Measurements from ENCODE around the gene NUDT16L1. TPM values are rescaled to one million over a fixed set of nuclear protein-coding genes. Genes with fewer than 3 reads are reported as not detected.
"Not testable (repeated sequence)": the region's sequence is repeated elsewhere in the genome, so short reads cannot be mapped to it uniquely, and the experiment has no call there.

NUDT16L1 gene
- polyA plus RNA-seq, 3 donors = 33.1 to 42.0 (median 38.4) TPM

DNA sequence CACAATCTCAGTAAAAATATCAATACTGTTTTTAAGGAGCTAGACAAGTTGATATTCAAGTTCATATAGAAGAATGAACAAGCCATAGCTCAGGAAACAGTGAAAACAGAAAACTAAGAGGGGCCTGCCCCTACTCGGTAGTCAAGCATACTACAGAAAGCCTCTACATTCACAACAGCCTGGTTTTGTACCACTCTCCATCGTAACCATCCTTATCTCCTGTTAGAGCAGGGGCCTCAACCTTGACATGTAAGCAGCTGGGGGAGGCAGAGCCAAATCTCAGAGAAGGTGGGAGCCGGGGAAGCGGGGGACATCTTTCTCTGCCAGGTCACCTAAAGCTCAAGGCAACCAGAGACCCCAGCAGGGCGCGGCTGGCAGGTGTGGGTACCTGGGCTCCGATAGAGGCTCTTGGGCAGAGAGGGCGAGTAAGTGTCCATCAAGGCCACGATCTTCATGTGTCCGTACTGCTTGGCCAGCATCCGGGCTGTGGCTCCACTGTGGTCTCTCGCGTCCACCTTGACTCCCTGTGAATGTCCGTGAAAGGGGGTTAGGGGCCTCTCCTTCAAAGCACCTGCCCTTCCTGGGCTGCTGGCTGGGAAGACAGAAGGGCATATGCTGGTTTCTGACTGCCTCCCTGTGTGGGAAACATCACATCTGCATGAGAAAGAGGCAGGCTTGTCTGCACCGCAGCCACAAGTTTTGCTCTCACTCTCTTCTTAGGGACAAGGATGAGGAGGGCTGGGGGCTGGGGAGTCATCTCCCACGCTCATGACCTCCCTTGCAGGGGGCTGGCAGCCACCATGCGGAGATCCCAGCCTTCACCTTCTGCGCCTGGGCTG lies 20.5 kb downstream of the NUDT16L1 start:
- DNase-seq (ENCODE audit: low read depth in 3 of 3, low spot score in 2 of 3) = no peak

DNA sequence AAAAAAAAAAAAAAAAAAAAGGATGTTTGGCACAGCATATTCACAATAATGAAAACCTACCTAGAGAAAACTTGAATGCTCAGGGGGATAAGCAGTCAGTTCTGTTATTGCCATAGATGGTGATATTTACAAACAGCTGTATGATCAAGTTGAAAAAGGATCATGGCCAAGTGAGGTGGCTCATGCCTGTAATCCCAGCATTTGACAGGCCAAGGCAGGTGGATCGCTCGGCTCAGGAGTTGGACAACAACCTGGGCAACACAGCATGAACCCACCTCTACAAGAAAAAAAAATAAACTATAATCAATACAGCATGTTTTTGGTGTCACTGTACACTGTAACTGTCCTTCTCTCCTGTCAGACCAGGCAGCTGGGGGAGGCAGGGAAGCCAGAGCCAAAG lies 21.6 kb downstream of the NUDT16L1 start:
- DNase-seq (ENCODE audit: low read depth in 3 of 3, low spot score in 2 of 3) = no peak

DNA sequence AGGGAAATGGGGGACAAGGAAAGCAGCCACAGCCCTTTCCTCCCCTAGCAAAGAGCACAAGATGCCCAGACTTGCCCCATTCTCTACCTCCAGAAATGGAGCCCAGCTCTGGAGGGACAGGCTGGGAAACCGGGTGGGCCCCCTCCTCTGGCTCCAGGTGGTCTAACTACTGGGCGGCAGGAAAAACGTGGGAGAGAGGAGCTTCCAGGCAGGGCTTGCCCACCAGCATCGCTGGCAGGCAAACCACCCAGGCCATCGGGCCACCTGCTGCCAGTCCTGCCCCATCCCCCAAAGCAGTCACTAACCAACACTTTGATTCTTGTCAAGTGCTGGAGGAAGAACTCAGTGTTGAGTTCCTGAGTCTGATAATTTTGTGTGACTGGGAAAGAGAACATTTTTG lies 25.1 kb downstream of the NUDT16L1 start:
- DNase-seq (ENCODE audit: low read depth in 3 of 3, low spot score in 2 of 3) = no peak

- no peak for DNase-seq (ENCODE audit: low read depth in 3 of 3, low spot score in 2 of 3)
Observed at GRCh38 chr16:4723071-4723767, 29.9 kb downstream of the NUDT16L1 start.

DNA sequence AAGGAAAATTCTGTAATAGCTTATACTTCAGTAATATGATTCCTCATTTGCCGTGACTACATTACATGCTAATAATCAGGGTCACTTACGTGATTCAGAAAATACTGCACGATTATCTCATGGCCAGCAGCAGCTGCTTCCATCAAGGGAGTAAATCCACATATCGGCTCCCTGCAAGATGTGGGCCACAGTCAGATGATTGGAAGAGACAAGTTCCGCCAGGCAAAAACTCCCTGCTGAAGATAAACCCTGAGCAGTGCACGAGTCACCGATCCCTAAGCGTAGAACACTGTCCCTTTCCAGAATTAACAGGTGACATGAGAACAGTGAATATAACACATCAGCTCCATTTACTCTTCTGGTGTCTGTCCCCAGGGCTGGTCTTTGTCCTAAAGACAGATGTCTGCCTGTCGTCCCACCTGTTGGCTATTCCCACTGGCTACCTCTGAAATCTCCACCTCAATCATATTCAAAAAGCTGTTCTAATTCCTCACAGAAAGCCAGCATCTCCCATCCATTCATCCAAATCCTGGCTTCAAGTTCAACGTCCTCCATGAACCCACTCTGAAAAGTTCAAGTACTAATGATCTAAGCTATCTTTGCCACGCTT lies 31.4 kb downstream of the NUDT16L1 start:
- no peak for DNase-seq (ENCODE audit: low read depth in 3 of 3, low spot score in 2 of 3)

GRCh38 chr16:4726616-4727015 lies 33.3 kb downstream of the NUDT16L1 start:
- no peak for DNase-seq (ENCODE audit: low read depth in 3 of 3, low spot score in 2 of 3)

DNA sequence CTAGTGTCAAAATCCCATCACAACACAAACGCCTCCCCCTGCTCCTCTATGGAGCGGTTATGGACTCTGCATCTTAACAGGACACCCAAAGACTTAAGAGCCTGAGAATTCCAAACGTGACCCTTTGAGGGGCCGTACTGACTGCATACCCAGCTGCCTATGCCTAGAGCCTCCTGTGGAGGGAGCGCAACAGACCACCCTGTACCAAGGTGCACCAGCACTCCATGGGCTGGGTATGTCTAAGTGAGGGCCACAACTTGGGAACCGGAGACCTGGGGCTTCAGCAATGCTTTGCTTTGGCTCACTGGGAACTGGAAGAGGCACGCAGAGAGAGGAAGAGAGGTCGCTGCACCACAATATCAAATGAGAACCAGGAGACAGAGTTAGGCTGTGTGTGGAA lies 35.3 kb downstream of the NUDT16L1 start:
- no peak for DNase-seq (ENCODE audit: low read depth in 3 of 3, low spot score in 2 of 3)

DNA sequence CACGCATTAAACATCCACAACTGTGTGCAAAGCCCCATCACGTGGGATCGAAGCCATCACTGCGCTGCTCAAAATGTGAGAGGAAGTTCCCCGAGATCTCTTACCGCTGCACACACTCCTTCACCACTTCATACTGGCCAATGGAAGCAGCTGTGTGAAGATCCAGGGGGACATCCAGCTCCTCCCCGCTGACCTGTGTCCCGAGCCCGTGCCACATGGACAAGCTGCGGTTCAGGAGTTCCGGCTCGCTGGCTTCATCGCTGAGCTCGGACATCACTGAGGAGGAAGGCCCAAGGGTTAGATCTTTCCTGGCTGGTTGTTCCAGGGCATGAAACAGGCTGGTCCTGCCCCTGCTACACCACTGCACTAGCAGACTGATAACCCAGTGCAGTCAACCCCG lies 36.5 kb downstream of the NUDT16L1 start:
- DNase-seq (ENCODE audit: low read depth in 3 of 3, low spot score in 2 of 3) = no peak

DNA sequence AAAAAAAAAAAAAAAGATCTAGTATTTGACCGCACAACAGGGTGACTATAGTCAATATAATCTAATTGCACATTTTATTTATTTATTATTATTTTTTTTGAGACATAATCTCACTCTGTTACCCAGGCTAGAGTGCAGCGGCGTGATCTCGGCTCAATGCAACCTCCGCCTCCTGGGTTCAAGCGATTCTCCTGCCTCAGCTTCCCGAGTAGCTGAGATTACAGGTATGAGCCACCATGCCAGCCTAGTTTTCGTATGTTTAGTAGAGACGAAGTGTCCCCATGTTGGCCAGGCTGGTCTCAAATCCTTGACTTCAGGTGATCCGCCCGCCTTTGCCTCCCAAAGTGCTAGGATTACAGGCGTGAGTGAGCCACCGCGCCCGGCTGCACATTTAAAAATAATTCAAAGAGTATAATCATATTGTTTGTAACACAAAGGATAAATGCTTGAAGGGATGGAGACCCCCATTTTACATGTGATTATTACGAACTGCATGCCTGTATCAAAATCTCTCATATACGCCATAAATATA lies 39.9 kb downstream of the NUDT16L1 start:
- DNase-seq (ENCODE audit: low read depth in 3 of 3, low spot score in 2 of 3) = no peak

DNA sequence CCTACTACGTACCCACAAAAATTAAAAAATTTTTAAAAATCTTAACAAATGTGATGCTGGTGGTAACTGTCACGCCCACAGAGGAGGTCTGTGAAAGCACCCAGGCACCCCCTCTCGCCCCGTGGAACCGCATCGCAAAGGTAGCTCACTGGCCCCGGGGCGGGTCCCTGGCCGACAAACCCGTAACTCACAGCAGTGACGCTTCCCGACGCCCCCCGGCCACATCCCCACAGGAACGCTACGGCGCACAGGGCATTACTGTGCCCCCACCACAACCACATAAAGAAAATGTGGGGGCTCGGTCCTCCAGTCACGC lies 40.3 kb downstream of the NUDT16L1 start:
- DNase-seq (ENCODE audit: low read depth in 3 of 3, low spot score in 2 of 3) = no peak

DNA sequence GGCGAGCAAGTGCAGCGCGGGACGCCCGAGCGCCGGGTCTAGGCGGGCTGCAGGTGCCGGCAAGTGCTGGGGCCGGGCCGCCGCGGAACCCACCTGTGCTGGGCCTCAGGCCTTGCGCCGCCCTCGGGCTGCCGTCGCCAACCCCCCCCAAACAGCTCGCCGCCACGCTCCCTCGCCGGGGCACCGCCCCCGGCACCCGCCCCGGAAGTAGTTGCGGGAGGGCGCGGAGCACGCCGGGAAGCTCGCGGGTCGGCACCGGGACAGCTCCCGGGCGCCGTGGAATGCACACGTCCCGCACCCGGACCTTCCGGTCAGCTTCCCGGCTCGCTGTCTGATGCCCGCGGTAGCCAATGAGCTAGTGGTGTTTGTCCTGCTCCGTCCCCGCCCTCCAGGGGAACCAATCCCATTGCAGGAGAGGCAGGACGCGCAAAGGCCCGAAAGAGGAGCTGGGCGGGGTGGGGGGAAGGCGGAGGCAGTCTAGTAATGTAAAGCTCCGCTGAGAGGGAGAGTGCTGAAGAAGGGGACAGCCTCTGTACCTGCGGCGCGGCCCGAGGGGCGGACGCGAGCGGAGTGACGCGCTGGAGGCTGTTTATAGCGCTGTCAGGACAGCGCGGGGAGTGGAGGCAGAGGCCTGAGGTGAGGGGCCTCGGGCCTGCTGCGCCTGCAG lies 40.8 kb downstream of the NUDT16L1 start, which contains the start of the genes ANKS3 and DNAAF8:
ANKS3 (minus strand) TSS at position 209 of the 667 bp plus-strand sequence. CDS start 4,122 bp downstream, outside the sequence.
DNAAF8 (plus strand) TSS at position 475 of the 667 bp plus-strand sequence. CDS start 1,978 bp downstream, outside the sequence.
- DNase-seq (ENCODE audit: low read depth in 3 of 3, low spot score in 2 of 3) = peak; percentile 70 to 90 (median 77)

DNA sequence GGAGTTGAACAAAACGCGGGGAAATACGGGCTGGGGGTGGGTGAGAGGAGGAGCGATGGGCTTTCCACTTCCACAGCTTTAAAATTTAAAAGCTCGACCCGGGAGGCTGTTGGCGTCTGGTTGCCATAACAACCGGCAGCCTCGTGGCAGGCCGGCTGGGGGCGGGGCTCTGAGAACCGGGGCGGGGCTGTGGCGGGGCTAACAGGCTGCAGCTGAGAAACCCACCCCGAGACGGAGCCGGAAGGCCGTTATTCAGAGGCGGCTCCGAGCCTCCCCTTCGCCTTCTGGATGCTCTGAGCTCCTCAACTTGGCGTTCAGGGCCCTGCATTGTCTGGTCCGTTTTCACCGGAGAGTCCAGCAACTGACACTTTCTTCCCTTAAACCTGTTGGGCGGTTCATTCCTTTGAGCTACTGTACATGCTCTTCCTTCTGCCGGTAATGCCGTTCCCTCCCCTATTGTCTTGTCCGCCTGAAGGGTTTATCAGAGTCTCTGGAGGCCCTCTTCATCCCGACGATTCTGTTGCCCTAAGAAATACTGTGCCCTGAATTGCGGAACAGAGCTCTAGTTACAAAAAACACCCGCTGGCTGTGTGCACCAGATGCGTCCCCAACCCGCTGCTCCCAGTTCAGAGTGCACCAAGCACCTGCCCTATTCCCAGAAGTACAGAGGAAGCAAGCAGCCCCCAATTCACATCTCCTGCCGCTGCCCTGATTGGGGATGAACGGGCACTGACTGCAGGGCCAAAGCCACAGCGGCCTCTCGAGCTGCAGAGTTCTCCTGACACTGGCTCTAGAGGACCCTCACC lies 41.6 kb downstream of the NUDT16L1 start:
- DNase-seq (ENCODE audit: low read depth in 3 of 3, low spot score in 2 of 3) = peak; percentile 56 to 72 (median 67)

DNA sequence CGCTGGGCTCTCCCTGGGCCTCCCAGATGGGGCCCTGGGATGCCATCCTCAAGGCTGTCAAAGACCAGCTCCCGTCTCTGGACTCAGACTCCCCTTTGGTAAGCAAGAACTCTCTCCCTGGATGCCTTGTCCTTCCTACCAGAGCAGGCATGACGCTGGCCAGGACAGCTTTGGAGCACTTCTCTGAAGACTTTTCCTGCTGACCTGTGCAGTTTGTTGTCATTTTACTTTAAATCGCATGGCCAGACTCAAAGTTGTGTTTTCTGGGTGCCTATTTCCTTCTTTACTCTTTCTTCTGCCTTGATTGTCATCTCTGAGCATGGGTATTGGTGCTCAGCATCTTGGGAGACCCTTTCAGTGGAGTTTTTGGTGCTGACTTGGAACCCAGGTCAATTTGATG lies 43.2 kb downstream of the NUDT16L1 start:
- DNase-seq (ENCODE audit: low read depth in 3 of 3, low spot score in 2 of 3) = no peak

DNA sequence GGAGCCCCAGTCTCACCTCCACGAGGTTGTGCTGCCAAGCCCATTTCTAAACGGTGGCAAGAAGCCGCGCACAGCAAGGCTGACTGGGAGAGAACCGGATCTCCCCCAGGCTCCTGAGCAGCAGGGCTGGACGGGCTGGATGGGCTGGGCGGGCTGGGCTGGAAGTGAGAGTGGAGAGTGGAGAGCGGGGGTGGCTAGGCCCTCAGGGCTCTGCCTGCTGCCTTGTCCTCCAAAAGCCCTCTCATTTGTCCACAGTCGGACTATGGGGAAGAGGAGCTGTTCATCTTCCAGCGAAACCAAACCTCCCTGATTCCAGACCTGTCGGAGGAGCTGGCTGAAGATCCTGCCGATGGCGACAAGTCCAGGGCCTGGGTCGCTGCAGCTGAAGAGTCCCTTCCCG lies 44.2 kb downstream of the NUDT16L1 start:
- no peak for DNase-seq (ENCODE audit: low read depth in 3 of 3, low spot score in 2 of 3)

DNA sequence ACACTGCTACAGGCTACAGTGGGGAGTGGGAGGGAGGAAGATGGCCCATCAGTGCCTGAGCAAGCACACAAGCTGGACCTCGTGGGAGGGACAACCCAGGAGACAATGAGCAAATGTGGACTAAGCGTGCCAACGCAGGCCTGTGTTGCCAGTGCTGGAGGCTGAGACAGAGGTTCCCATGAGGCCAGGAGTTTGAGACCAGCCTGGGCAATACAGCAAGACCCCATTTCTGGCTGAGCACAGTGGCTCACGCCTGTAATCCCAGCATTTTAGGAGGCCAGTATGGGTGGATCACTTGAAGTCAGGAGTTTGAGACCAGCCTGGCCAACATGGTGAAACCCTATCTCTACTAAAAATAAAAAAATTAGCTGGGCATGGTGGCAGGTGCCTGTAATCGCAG lies 45.0 kb downstream of the NUDT16L1 start:
- not testable (repeated sequence) for DNase-seq (ENCODE audit: low read depth in 3 of 3, low spot score in 2 of 3)

DNA sequence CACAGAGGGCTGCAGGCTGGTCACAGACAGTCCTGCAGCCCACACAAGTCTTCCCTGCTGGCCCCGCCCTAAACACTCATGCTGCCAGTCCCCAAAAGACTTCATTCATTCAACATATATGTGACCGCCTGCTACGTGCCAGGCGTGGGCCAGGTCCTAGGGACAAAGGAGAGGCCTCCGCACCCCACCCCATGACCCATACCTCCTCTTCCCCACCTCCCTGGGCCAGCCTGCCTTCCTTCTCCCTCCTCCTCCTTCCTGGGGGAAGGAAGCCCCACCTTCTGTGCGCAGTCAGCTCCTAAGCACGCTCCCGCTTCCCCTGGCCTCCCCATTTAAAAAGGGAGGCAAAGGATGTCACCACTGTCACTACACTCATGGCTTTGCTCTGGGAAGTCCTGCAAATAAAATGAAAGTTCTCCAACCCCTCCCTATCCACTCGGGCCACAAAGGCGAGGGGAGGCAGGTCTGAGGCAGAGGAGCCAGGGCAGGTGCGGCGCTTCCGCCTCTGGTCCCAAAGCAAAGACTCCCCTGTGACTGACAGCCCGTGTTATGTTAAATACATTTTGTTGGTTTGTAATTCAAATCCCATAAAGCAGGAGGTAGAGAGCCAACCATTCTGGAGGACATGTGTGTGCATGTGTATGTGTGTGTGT lies 50.0 kb downstream of the NUDT16L1 start:
- no peak for DNase-seq (ENCODE audit: low read depth in 3 of 3, low spot score in 2 of 3)

DNA sequence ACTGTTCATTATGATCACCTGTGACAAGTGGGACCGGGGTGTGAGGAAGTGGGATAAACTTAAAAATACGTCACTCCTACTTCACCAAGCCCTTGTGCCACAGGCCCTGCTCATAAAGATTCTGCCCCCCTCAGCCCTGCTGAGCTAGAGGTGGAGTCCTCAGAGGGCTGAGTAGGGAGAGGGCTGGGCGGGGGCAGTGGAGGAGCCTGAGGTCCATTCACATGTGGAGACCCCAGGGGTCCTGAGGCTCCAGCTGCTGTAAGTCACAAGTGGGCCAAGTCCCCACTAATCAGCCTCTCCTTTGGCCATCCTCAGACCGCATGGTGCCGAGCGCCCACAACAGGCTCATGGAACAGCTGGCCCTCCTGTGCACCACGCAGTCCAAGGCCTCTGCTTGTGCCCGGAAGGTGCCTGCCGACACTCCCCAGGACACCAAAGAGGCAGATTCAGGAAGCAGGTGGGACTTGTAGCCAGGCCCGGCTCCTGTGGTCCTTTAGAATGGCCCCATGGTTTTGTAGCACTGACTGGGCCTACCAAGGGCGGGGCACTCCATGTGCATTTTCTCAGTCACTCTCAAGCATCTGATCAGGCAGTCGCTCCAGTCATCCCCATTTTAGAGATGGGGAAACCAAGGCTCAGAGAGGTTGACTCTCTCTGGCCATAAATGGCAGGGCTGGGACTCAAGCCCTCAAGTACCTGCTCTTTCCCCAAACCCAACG lies 51.4 kb downstream of the NUDT16L1 start:
- DNase-seq (ENCODE audit: low read depth in 3 of 3, low spot score in 2 of 3) = no peak

DNA sequence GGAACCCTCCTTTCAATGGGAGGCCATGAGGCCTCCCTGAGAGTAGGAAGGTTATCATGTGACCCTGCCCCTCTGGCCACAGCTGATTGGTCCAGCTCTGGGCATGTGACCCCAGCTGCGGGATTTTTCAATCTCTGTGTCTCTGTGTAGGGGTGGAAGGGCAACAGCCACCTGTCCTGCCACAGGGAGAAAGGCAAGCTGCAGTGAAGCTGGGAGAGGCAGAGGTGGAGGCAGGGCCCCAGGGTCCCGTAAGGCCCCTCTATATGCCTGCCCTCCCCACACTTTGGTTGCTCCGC lies 51.9 kb downstream of the NUDT16L1 start:
- no peak for DNase-seq (ENCODE audit: low read depth in 3 of 3, low spot score in 2 of 3)

Data from right renal cortex interstitium (tissue), 3 donors.